ENCODE data around the gene PELI3.

DNA sequence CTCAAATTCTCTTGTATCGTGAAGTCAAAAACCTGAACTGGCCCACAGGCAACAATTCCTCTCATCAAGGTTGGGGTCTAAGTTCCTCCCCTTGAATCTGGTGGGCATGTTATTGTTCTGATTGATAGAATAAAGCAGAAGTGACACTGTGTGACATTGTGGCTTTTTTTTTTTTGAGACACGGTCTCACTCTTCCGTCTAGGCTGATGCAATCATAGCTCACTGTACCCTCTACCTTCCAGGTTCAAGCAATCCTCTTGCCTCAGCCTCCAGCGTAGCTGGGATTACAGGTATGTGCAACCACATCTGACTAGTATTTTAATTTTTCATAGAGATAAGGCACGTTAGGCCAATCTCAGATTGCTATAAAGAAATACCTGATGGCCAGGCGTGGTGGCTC, 8.9 kb upstream of the PELI3 start:
- TF ChIP-seq CTCF (IDR thresholded peaks at IDR 0.05) = no peak
- TF ChIP-seq POLR2A (IDR thresholded peaks at IDR 0.05) = no peak

Measured in uterus (tissue), 2 donors.